ENCODE data around the gene MCFD2. TPM values are rescaled to one million over a fixed set of nuclear protein-coding genes. Genes with fewer than 3 reads are reported as not detected.

The MCFD2 gene
- polyA plus RNA-seq, 1 of the 3 experiments (the other 2 are of a cell fraction): 88.2 TPM

- Histone ChIP-seq H3K27ac (ENCODE audit: low read depth in 2 of 2, low read length in 1 of 2) (no peak overlapping the region), H3K27me3 (ENCODE audit: insufficient read depth) (no peaks in the 10 kb centered on the region), H3K36me3 (replicated peaks in 1 of 2; ENCODE audit: control insufficient read depth in 1 of 2, insufficient read depth in 2 of 2, low read length in 1 of 2) (no peaks in the 10 kb centered on the region), H3F3A (replicated peaks; ENCODE audit: insufficient read depth) (peaks cover 2% of the 10 kb centered on the region), H3K9me3 (peaks cover 8% of the 10 kb centered on the region), H3K9me2 (no peaks in the 10 kb centered on the region), H3K4me2 (no peak overlapping the region), H3K4me3 (ENCODE audit: low read depth in 2 of 2, low read length in 1 of 2) (no peak overlapping the region), H4K20me1 (ENCODE audit: insufficient read depth) (no peaks in the 10 kb centered on the region), H2AFZ (ENCODE audit: low read depth) (no peak overlapping the region), H3K9ac (no peak overlapping the region), H3K79me2 (ENCODE audit: insufficient read depth) (no peaks in the 10 kb centered on the region), H3K4me1 (ENCODE audit: control insufficient read depth in 1 of 2, insufficient read depth in 2 of 2, low read depth in 1 of 2, low read length in 1 of 2) (peaks cover 0 to 18% of the 10 kb centered on the region in 2 experiments; a peak in 3 of 4 replicates)
- no peak for DNase-seq
- TF ChIP-seq PBX3 (IDR thresholded peaks at IDR 0.05) (no peak), CHD2 (IDR thresholded peaks at IDR 0.05; ENCODE audit: low read length, partially characterized antibody) (no peak), FOXJ3 (CRISPR knock-in tag; IDR thresholded peaks at IDR 0.05) (no peak)
- 83% methylated on average over 7 of the region's 7 CpGs for WGBS (ENCODE audit: low lambda C conversion rate)
- ChIA-PET POLR2A (no interaction called here), CTCF (interaction anchor here (1.3 to 3.1 kb wide), 2 partner anchors 20 to 214 kb away, joined by 5 to 12 read pairs; no protein-coding TSS in a partner anchor)
Observed at GRCh38 chr2:46865181-46865970, 50.2 kb downstream of the MCFD2 start.

GRCh38 chr2:46863882-46864281 is 51.7 kb downstream of the MCFD2 start:
- no peak overlapping the region for H3K4me2 ChIP-seq
- H3K27me3 ChIP-seq (ENCODE audit: insufficient read depth): no peaks in the 10 kb centered on the region
- POLR2A ChIA-PET: no interaction called here
- TF ChIP-seq FOXM1 (IDR thresholded peaks at IDR 0.05; ENCODE audit: low read depth): no peak
- TF ChIP-seq RFX5 (IDR thresholded peaks at IDR 0.05; ENCODE audit: low read length): no peak
- no peak for TF ChIP-seq SMC3 (IDR thresholded peaks at IDR 0.05; ENCODE audit: low read depth, low read length)
- TF ChIP-seq RCOR1 (IDR thresholded peaks at IDR 0.05; ENCODE audit: low read length): no peak
- no peak for TF ChIP-seq EP300 (IDR thresholded peaks at IDR 0.05; ENCODE audit: borderline replicate concordance in 1 of 2, low read depth in 1 of 2, low read length in 1 of 2)
- no peak for TF ChIP-seq GABPA (IDR thresholded peaks at IDR 0.05; ENCODE audit: low read depth)
- TF ChIP-seq YY1 (IDR thresholded peaks at IDR 0.05; ENCODE audit: low read depth): no peak
- TF ChIP-seq EZH2phosphoT487 (IDR thresholded peaks at IDR 0.05; ENCODE audit: borderline replicate concordance, low read depth): no peak
- TF ChIP-seq JUND (IDR thresholded peaks at IDR 0.05): no peak
- H3K9ac ChIP-seq: no peak overlapping the region
- H3F3A ChIP-seq (replicated peaks; ENCODE audit: insufficient read depth): peaks cover 5% of the 10 kb centered on the region
- H2AFZ ChIP-seq (ENCODE audit: low read depth): no peak overlapping the region
- H3K9me3 ChIP-seq: peaks cover 8% of the 10 kb centered on the region
- no peaks in the 10 kb centered on the region for H3K79me2 ChIP-seq (ENCODE audit: insufficient read depth)
- no peaks in the 10 kb centered on the region for H3K9me2 ChIP-seq
- no peaks in the 10 kb centered on the region for H3K36me3 ChIP-seq (replicated peaks in 1 of 2; ENCODE audit: control insufficient read depth in 1 of 2, insufficient read depth in 2 of 2, low read length in 1 of 2)
- CTCF ChIA-PET: interaction anchor here (1.0 to 3.1 kb wide), 9 partner anchors 9 to 460 kb away, joined by 3 to 12 read pairs (median 5); no protein-coding TSS in a partner anchor
- DNase-seq: no peak
- no peak overlapping the region for H3K27ac ChIP-seq (ENCODE audit: low read depth in 2 of 2, low read length in 1 of 2)
- H3K4me1 ChIP-seq (ENCODE audit: control insufficient read depth in 1 of 2, insufficient read depth in 2 of 2, low read depth in 1 of 2, low read length in 1 of 2): peaks cover 8 to 13% of the 10 kb centered on the region in 2 experiments; a peak in 3 of 4 replicates
- no peak overlapping the region for H3K4me3 ChIP-seq (ENCODE audit: low read depth in 2 of 2, low read length in 1 of 2)
- WGBS (ENCODE audit: low lambda C conversion rate): 100% methylated on average over 1 of the region's 1 CpG
- no peaks in the 10 kb centered on the region for H4K20me1 ChIP-seq (ENCODE audit: insufficient read depth)

All from SK-N-SH (cell line).